Endodermal cell (in vitro differentiated cells): ENCODE data around the gene CSNK1D. TPM values are rescaled to one million over a fixed set of nuclear protein-coding genes. Genes with fewer than 3 reads are reported as not detected.

Experiments used
- DNase-seq: peaks from one replicate; pipeline ENCODE4 v3.0.0-alpha.2; 2017
- H3K27ac ChIP-seq: 2 replicates; pipeline ENCODE4 v1.5.1; 2013; ENCODE audit warnings: mild to moderate bottlenecking, low read depth, low read length, moderate library complexity
- H3K27me3 ChIP-seq: 2 replicates; pipeline ENCODE4 v1.6.1; 2013; ENCODE audit warnings: mild to moderate bottlenecking, low read length, moderate library complexity; ENCODE audit not compliant: insufficient read depth, control insufficient read depth, poor library complexity, severe bottlenecking
- H3K36me3 ChIP-seq: 2 replicates; pipeline ENCODE4 v1.7.0; 2013; ENCODE audit warnings: mild to moderate bottlenecking, low read length, moderate library complexity; ENCODE audit not compliant: control insufficient read depth, insufficient read depth
- H3K4me1 ChIP-seq: one replicate; pipeline ENCODE4 v1.7.0; 2013; ENCODE audit warnings: low read length; ENCODE audit not compliant: control insufficient read depth, insufficient read depth
- H3K4me3 ChIP-seq: 2 replicates; pipeline ENCODE4 v1.5.1; 2013; ENCODE audit warnings: mild to moderate bottlenecking, low read length, moderate library complexity
- H3K9ac ChIP-seq: 2 replicates; pipeline ENCODE4 v1.6.1; 2013; ENCODE audit warnings: mild to moderate bottlenecking, low read length, moderate library complexity; ENCODE audit not compliant: poor library complexity, severe bottlenecking; ENCODE audit errors: extremely low read depth
- H3K9me3 ChIP-seq: 2 replicates; pipeline ENCODE4 v1.6.1; 2013; ENCODE audit warnings: mild to moderate bottlenecking, low read length, moderate library complexity; ENCODE audit not compliant: control insufficient read depth
- H3K27ac Mint-ChIP-seq: 2 replicates; pipeline ENCODE4 v1.8.0; 2020; ENCODE audit warnings: mixed read lengths
- H3K27me3 Mint-ChIP-seq: 2 replicates; pipeline ENCODE4 v1.8.0; 2021; ENCODE audit warnings: mild to moderate bottlenecking, mixed read lengths; ENCODE audit not compliant: insufficient read depth
- H3K36me3 Mint-ChIP-seq: 2 replicates; pipeline ENCODE4 v1.8.0; 2020; ENCODE audit warnings: low read depth, mixed read lengths
- H3K4me1 Mint-ChIP-seq: 2 replicates; pipeline ENCODE4 v1.8.0; 2020; ENCODE audit warnings: mixed read lengths
- H3K4me3 Mint-ChIP-seq: 2 replicates; pipeline ENCODE4 v1.8.0; 2020; ENCODE audit warnings: mild to moderate bottlenecking, moderate library complexity, mixed read lengths
- H3K9me3 Mint-ChIP-seq: 2 replicates; pipeline ENCODE4 v1.8.0; 2020; ENCODE audit warnings: mild to moderate bottlenecking, mixed read lengths
- WGBS, 2 experiments: methylation state at CpG; one replicate each; pipeline versions ENCODE4 v1.1.5 to v1.1.7; 2013; ENCODE audit warnings: missing lambda C conversion rate in 2 of 2, mixed read lengths in 1 of 2; ENCODE audit not compliant: insufficient coverage in 1 of 2, insufficient read length in 1 of 2; 5-methylcytosine and 5-hydroxymethylcytosine counted together
- total RNA-seq, 2 donors: library from RNA; stranded (reverse); fragmentation: NEBNext Ultra II Directional in 1 of 2; extraction: Animal tissue kit (Norgen Biotek cat#: 25700) in 1 of 2; gene quantifications; 2 replicates in 1 of 2; 3 replicates in 1 of 2; pipeline ENCODE4 v1.2.1, GENCODE V29; 2021
- TF ChIP-seq, protein P1 (sequence below): fragments of 200-600 bp; sonication (generic); conservative IDR thresholded peaks from 2 replicates; pipeline ENCODE4 v1.5.0; 2021; ENCODE audit warnings: antibody characterized with exemption, mild to moderate bottlenecking

Gene CSNK1D
- total RNA-seq, 2 donors from 2014 or later: 104 to 143 TPM

DNA sequence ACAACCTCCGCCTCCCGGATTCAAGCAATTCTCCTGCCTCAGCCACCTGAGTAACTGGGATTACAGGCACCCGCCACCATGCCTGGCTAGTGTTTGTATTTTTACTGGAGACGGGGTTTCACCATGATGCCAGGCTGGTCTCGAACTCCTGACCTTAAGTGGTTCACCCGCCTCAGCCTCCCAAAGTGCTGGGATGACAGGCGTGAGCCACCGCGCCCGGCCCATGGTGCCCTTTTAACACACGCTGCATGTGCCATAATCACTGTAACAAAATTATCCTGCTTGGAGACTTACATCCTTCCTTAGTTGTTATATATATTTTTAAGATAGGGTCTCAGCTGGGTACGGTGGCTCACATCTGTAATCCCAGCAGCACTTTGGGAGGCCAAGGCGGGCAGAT, 38.5 kb upstream of the CSNK1D start:
- TF ChIP-seq, protein P1, sequence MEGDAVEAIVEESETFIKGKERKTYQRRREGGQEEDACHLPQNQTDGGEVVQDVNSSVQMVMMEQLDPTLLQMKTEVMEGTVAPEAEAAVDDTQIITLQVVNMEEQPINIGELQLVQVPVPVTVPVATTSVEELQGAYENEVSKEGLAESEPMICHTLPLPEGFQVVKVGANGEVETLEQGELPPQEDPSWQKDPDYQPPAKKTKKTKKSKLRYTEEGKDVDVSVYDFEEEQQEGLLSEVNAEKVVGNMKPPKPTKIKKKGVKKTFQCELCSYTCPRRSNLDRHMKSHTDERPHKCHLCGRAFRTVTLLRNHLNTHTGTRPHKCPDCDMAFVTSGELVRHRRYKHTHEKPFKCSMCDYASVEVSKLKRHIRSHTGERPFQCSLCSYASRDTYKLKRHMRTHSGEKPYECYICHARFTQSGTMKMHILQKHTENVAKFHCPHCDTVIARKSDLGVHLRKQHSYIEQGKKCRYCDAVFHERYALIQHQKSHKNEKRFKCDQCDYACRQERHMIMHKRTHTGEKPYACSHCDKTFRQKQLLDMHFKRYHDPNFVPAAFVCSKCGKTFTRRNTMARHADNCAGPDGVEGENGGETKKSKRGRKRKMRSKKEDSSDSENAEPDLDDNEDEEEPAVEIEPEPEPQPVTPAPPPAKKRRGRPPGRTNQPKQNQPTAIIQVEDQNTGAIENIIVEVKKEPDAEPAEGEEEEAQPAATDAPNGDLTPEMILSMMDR: no peak
- H3K4me3 Mint-ChIP-seq: no peak overlapping the region
- Histone ChIP-seq H3K9ac (no peak overlapping the region), H3K4me3 (no peak overlapping the region), H3K36me3 (no peaks in the 10 kb centered on the region), H3K4me1 (no peaks in the 10 kb centered on the region), H3K27me3 (no peaks in the 10 kb centered on the region), H3K27ac (no peak overlapping the region), H3K9me3 (no peaks in the 10 kb centered on the region)
- 93 to 96% methylated on average over 8 to 13 of the region's 13 CpGs for WGBS, 2 experiments
- H3K27me3 Mint-ChIP-seq: peaks cover 9% of the 10 kb centered on the region
- no peak overlapping the region for H3K27ac Mint-ChIP-seq
- no peaks in the 10 kb centered on the region for H3K4me1 Mint-ChIP-seq
- no peaks in the 10 kb centered on the region for H3K9me3 Mint-ChIP-seq
- no peaks in the 10 kb centered on the region for H3K36me3 Mint-ChIP-seq
- no peak for DNase-seq

DNA sequence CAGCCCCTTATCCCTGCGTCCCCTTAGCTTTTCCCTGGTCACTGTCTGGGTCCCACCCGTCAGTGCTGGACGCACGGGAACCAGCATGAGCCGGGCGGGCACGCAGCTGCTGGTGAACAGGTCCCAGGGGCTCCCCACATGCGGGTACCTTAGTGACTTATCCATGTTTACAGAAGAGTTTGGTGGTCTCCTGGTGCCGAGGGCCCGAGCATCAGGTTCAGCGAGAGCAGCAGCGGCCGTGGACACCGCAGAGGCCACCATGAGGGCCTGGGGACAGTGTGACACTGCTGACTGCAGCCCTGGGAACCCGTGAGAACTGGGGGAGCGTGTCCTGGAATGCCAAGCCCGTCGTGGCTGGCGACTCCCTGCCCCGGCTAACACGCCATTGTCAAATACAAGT, 37.4 kb upstream of the CSNK1D start:
- no peaks in the 10 kb centered on the region for H3K4me1 Mint-ChIP-seq
- no peak for DNase-seq
- H3K4me3 Mint-ChIP-seq: no peak overlapping the region
- Histone ChIP-seq H3K9ac (no peak overlapping the region), H3K27ac (no peak overlapping the region), H3K4me1 (no peaks in the 10 kb centered on the region), H3K9me3 (no peaks in the 10 kb centered on the region), H3K4me3 (no peak overlapping the region), H3K36me3 (no peaks in the 10 kb centered on the region), H3K27me3 (no peaks in the 10 kb centered on the region)
- no peak overlapping the region for H3K27ac Mint-ChIP-seq
- no peaks in the 10 kb centered on the region for H3K36me3 Mint-ChIP-seq
- 92 to 94% methylated on average over 21 of the region's 21 CpGs for WGBS, 2 experiments
- TF ChIP-seq, protein P1: no peak
- H3K27me3 Mint-ChIP-seq: peaks cover 9% of the 10 kb centered on the region
- H3K9me3 Mint-ChIP-seq: no peaks in the 10 kb centered on the region

DNA sequence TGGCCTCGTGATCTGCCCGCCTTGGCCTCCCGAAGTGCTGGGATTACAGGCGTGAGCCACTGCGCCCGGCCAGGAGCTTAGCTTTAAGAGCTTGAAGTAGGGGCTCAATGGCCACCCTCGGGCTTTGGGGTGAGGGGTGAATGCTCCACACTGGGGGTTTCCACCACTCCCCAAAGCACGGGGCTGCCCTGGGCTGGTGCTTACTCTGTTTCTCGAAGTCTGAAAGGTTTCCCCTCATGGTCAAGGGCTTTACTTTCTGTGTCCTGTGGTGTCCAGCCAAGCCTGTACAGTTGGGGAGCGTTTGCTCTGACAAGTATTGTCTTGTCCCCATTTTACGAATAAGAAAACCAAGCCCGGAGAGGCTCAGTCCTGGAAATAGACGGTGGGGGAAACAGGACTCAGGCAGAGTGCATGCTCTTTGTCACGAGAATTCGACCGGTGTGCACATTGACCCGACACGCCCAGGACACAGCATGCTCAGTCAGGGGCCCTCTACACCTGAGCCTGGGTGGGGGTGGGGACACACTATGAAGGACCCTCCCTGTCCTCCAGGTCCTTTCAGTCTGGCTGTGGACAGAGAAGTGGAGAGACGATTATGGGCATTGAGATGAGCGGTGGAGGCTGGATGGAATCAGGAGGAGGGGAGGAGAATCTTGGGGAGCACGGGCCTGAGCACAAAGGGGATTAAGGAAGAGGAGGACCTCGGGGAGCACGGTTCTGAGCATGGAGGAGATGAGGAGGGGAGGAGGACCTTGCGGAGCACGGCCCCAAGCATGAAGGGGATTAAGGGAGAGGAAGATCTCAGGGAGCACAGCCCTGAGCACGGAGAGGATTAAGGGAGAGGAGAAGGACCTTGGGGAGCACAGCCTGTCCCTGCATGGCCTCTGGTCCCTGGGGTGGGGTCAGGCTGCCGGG, 36.4 kb upstream of the CSNK1D start:
- Mint-ChIP-seq H3K9me3 (no peaks in the 10 kb centered on the region), H3K36me3 (no peaks in the 10 kb centered on the region), H3K4me1 (no peaks in the 10 kb centered on the region), H3K27ac (no peak overlapping the region), H3K27me3 (peaks cover 9% of the 10 kb centered on the region), H3K4me3 (no peak overlapping the region)
- WGBS, 2 experiments: 90 to 92% methylated on average over 24 to 27 of the region's 27 CpGs
- no peak overlapping the region for H3K9ac ChIP-seq
- no peaks in the 10 kb centered on the region for H3K36me3 ChIP-seq
- no peaks in the 10 kb centered on the region for H3K9me3 ChIP-seq
- no peak overlapping the region for H3K4me3 ChIP-seq
- H3K27ac ChIP-seq: no peak overlapping the region
- H3K4me1 ChIP-seq: no peaks in the 10 kb centered on the region
- TF ChIP-seq, protein P1: no peak
- no peaks in the 10 kb centered on the region for H3K27me3 ChIP-seq
- DNase-seq: no peak
